ENCODE results near the gene CHCHD6.
A peak's percentile ranks its signal among the peaks of the same experiment; 100 is the strongest.

The CHCHD6 gene

DNA sequence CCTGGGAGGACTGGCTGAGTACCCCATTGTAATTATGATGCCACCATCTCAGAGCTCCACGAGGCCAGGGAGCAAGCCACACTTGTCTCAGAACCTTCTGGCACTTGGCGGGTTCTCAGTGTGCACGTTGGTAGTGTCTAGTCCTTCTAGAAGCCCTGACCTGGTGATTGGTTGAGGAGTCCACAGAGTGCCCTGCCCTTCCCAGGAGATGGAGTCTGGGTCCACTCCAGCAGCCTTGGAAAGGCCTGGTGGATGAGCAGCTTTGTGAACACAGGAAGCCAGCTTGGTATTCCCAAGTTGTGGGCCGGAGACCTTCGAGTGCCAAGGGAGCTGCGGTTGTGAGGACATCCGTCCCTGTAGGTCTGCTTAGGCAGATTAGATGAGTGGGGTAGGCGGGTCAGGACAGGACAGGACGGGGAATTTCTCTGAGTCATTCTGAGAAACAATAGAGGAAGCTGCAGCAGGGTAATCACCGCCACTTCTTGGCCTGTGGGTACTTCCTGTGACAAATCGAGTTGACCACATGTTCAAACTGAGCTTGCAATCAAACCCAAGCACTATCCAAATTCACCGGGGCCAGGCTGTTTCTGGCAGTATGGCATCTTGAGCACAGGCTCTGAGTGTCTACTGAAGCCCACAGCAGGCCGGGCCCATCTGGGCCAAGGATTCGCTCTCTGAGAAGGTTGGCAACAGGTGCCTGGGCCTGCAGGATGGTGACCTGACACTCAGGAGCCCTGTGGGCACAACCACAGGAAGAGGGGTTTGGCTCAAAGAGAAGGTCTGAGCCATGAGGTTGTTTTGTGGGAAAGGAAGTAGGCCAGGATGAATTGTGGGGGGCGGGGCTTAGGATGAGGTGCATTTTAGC lies 207.4 kb downstream of the CHCHD6 start:
- peak; percentile 84 for DNase-seq
- peak overlapping the region; percentile 93 for H3K27ac Mint-ChIP-seq
- H3K36me3 Mint-ChIP-seq: peaks cover 11% of the 10 kb centered on the region
- peaks cover 53% of the 10 kb centered on the region for H3K4me1 Mint-ChIP-seq
- H3K4me3 Mint-ChIP-seq: peak overlapping the region; percentile 45
- H3K27me3 Mint-ChIP-seq: peaks cover 6% of the 10 kb centered on the region
- CTCF ChIA-PET: interaction anchor here (0.7 to 1.0 kb wide), 2 partner anchors 24 to 71 kb away, joined by 3 to 4 read pairs; no protein-coding TSS in a partner anchor
- peaks cover 2% of the 10 kb centered on the region for H3K9me3 Mint-ChIP-seq

DNA sequence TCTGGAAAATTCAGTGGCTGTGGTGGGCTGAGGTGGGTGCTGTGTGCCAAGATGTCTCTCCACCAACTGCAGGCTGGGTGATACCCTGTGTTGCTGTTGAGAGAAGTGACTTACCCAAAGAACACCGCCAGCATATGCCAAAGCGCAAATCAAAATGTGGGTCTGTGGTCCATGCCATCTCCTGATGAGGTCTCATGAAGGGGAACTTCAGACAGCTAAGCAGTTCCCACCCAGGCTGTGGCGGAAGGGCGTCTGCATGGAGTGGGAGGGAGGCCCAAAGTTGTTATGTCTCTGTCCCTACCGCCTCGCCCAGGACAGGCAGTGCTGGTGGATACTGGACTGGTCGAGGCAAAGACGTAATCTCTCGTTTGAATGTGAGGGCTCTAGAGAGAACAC lies 208.0 kb downstream of the CHCHD6 start:
- no peak for DNase-seq
- H3K4me1 Mint-ChIP-seq: peaks cover 53% of the 10 kb centered on the region
- peak overlapping the region; percentile 45 for H3K4me3 Mint-ChIP-seq
- H3K27ac Mint-ChIP-seq: peak overlapping the region; percentile 93
- CTCF ChIA-PET: interaction anchor here (1.0 kb wide), 1 partner anchor 70 kb away, joined by 4 read pairs; no protein-coding TSS in a partner anchor
- peaks cover 6% of the 10 kb centered on the region for H3K27me3 Mint-ChIP-seq
- peaks cover 2% of the 10 kb centered on the region for H3K9me3 Mint-ChIP-seq
- peaks cover 11% of the 10 kb centered on the region for H3K36me3 Mint-ChIP-seq

DNA sequence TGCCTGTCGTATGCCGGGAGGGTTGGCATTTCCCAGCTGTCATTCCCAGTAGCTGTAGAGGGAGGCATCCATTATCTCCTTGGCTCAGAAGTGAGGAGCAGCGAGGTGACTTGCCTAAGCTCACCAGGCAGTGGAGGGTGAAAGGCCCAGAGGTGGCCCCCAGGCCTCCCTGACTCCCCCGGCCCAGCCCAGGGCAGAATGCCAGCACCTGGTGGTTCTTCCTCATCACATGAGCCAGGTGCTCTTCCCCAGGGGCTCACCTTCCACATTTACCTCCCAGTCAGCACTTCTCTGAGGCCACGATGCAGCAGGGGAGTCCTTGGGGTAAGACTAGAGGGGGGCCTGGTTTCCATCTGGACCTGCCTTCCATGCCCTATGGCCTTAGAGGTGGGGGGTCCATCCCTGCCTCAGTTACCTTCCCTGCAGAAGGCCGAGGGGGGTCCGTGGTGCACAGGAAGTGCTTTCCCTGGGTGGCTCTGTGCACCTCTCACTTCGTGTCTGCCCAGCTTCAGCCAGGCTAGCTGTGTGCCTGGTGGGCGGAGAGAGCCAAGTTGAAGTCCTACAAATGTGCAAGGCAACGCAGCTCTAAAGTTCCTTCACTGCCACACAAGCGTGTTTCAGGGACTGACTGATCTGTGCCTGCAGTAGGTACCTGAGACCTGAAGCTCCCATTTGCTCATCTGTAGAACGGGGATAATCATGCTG lies 208.6 kb downstream of the CHCHD6 start:
- CTCF ChIA-PET: no interaction called here
- H3K27ac Mint-ChIP-seq: no peak overlapping the region
- DNase-seq: no peak
- H3K36me3 Mint-ChIP-seq: peaks cover 11% of the 10 kb centered on the region
- peaks cover 53% of the 10 kb centered on the region for H3K4me1 Mint-ChIP-seq
- peaks cover 2% of the 10 kb centered on the region for H3K9me3 Mint-ChIP-seq
- H3K27me3 Mint-ChIP-seq: peaks cover 6% of the 10 kb centered on the region
- no peak overlapping the region for H3K4me3 Mint-ChIP-seq

DNA sequence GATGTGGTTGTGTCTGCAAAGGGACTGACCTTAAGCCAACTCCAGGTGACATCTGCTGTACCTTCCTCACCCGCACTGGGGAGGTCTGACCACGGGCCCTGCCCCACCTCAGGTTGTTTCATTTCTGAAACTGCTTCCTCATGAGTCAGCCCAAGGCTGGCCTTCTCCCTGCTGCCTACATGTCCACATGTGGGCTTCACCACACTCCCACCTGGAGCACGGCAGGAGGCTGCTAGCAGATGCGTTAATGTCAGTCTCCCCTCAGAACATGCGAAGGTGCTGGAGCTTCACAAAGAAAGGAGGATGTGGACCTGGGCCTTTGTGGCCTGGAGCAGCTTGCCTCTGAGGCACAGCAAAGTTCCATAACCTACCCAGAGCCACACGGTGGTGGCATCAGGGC lies 209.5 kb downstream of the CHCHD6 start:
- Mint-ChIP-seq H3K36me3 (peaks cover 11% of the 10 kb centered on the region), H3K4me1 (peaks cover 51% of the 10 kb centered on the region), H3K4me3 (no peak overlapping the region), H3K27me3 (peaks cover 6% of the 10 kb centered on the region), H3K9me3 (peaks cover 2% of the 10 kb centered on the region), H3K27ac (no peak overlapping the region)
- peak; percentile 38 for DNase-seq
- CTCF ChIA-PET: no interaction called here

DNA sequence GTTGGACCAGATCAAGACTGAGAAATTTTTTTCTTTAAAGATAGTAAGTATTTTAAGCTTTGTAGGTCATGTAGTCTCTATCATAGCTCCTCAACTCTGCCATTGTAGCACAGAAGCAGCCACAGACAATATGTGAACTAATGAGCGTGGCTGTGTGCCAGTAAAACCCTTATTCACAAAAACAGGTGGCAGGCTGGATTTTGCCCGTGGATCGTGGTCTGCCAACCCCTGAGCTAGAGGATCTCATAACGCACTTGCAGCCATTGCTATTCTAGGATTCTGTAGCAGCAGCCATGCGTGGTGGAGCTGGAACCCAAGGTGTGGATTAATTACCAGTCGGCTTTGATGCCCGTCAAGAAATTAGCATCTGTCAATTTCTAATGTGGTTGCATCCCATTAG lies 210.2 kb downstream of the CHCHD6 start:
- Mint-ChIP-seq H3K36me3 (peaks cover 10% of the 10 kb centered on the region), H3K27me3 (peaks cover 6% of the 10 kb centered on the region), H3K4me1 (peaks cover 44% of the 10 kb centered on the region), H3K4me3 (no peak overlapping the region), H3K27ac (no peak overlapping the region), H3K9me3 (peaks cover 2% of the 10 kb centered on the region)
- CTCF ChIA-PET: interaction anchor here (0.7 kb wide), 1 partner anchor 1159 kb away, joined by 3 read pairs; no protein-coding TSS in a partner anchor
- DNase-seq: no peak

DNA sequence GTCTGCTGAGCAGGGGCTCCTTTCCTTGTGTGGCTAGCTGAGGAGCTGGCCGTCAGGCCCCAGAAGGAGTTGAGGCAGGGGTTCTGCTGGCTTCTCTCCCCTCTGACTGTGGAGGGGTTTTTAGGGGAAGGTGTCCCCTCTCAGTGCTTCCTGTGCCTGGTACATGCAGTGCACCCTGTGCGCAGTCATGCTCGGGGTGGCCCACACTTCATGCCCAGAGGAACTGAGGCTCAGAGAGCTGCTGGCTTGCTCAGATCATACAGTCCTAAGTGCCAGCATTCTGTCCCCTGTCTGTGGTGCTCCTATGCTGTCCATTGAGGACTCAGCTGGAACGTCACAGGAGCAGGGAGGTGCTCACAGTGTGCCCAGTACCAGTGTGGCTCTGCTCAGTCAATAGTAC lies 211.0 kb downstream of the CHCHD6 start:
- H3K9me3 Mint-ChIP-seq: no peaks in the 10 kb centered on the region
- H3K27ac Mint-ChIP-seq: no peak overlapping the region
- peaks cover 6% of the 10 kb centered on the region for H3K27me3 Mint-ChIP-seq
- peaks cover 39% of the 10 kb centered on the region for H3K4me1 Mint-ChIP-seq
- CTCF ChIA-PET: no interaction called here
- no peak for DNase-seq
- H3K36me3 Mint-ChIP-seq: peaks cover 7% of the 10 kb centered on the region
- H3K4me3 Mint-ChIP-seq: no peak overlapping the region

DNA sequence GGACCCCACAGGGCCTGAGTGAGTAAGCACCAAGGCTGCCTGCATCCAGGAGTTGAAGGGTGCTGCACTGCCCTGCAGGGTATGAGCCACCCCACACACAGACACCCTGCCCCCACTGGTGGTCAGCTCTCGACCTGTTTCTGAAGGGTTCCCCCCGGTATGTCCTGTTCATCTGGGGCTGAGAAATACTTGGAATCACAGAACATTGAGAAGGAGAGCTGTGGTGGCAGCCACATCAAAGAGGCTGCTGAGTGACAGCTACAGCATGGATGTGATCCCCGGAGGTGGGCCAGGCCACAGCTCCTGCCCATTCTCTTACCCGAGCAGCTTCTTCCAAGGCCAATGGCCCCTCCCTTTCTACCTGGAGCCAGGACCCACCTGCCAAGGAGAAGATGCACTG lies 212.5 kb downstream of the CHCHD6 start:
- Mint-ChIP-seq H3K27ac (no peak overlapping the region), H3K27me3 (peaks cover 5% of the 10 kb centered on the region), H3K4me1 (peaks cover 24% of the 10 kb centered on the region), H3K36me3 (peaks cover 3% of the 10 kb centered on the region), H3K4me3 (no peak overlapping the region), H3K9me3 (no peaks in the 10 kb centered on the region)
- no peak for DNase-seq
- CTCF ChIA-PET: no interaction called here

DNA sequence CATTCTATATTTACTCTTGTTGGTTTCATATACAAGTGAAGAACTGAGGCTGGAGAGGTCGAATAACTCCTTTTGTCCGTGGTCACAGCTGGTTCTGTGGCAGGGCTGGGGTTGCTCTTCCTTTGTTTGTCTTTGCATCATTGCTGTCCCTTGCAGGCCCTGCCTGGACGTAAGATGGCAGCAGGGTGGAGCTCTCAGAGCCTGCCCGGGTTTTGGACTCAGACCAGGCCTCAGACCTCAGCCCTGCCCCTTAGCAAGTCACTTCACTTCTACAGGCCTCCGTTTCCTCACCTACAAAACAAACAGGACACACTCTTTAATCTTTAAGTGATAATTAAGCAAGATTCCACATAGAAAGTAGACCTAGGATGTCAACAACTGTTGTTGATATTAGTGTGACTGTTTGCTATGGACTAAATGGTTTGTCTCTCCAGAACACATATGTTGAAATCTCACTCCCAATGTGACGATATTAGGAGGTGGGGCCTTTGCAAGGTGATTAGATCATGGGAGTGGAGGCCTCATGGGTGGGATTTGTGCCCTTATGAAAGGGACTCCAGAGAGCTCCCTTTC lies 213.3 kb downstream of the CHCHD6 start:
- Mint-ChIP-seq H3K4me3 (no peak overlapping the region), H3K9me3 (no peaks in the 10 kb centered on the region), H3K27ac (no peak overlapping the region), H3K4me1 (peaks cover 17% of the 10 kb centered on the region), H3K36me3 (no peaks in the 10 kb centered on the region), H3K27me3 (peaks cover 5% of the 10 kb centered on the region)
- CTCF ChIA-PET: no interaction called here
- DNase-seq: no peak

DNA sequence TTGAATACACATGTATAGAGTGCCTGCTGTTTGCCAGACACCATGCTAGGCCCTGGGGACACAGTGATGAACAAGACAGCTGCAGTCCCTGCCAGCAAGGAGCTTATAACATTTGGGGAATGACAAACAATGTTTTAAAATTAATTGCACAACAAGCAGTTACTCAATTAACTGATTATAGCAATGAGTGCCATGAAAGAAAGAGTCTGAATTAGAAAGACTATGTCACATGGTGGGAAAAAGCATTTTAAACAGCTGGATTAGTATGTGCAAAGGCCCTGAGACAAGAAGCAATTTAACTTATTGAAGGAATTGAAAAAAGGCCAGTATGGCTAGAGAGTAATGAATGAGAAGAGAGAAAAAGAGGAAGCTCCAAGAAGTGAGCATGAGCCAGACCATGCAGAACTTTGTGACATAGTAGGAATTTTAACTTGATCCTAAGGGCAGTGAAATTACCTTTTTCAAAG lies 214.3 kb downstream of the CHCHD6 start:
- H3K27me3 Mint-ChIP-seq: peaks cover 5% of the 10 kb centered on the region
- H3K4me1 Mint-ChIP-seq: peaks cover 10% of the 10 kb centered on the region
- CTCF ChIA-PET: no interaction called here
- H3K4me3 Mint-ChIP-seq: no peak overlapping the region
- no peaks in the 10 kb centered on the region for H3K36me3 Mint-ChIP-seq
- no peaks in the 10 kb centered on the region for H3K9me3 Mint-ChIP-seq
- H3K27ac Mint-ChIP-seq: no peak overlapping the region
- no peak for DNase-seq

DNA sequence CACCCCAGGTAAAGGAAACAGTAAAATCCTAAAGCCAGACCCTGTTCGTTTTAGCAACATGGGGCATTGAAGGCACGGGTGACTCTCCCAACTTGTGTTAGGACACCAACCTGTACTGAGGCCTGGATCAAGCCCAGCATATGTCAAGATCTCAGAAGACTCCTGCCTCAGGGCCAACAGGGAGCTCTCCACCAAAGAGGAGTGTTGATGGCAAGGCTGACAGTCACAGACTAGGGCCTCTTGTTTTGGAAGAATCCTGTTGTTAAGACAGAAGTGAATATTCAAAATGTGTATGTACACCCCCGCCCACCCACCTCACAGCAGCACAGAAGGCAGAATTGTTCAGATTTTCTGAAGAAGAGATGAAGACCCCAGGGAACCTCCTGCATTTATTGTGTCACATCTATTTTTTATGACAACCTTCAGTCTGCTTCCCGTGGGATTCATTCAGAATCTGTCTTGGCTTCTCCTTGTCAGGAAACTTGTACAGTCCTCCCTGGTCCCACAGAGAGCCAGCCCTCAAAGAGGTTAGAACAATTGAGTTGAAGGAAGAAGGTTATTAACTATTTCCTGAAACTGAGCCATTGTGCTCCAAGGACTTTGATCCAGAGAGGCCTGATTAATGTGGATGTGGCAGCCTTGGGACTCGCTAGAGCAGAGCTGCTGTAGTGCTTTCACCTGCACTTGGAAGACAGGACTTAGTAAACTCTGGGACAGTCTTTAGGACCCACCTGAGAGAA lies 217.2 kb downstream of the CHCHD6 start:
- Mint-ChIP-seq H3K4me3 (no peak overlapping the region), H3K9me3 (no peaks in the 10 kb centered on the region), H3K27ac (no peak overlapping the region), H3K4me1 (peaks cover 2% of the 10 kb centered on the region), H3K27me3 (peaks cover 5% of the 10 kb centered on the region), H3K36me3 (no peaks in the 10 kb centered on the region)
- CTCF ChIA-PET: no interaction called here
- no peak for DNase-seq

DNA sequence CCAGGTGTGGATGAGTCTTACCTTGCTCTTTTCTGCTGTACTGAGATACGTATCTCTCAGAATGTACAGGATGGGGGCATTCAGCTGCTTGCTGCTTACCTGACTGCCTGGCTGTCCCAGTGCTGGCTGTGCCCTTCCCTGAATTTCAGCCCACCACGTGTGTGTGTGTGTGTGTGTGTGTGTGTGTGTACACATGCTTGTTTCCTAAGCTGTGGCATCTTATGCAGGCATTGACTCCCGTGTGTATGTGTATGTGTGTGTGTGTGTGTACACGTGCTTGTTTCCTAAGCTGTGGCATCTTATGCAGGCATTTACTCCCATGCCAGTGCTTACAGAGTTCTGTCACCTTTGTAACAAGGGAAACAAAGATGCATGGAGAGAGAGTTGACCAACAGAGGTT lies 218.4 kb downstream of the CHCHD6 start:
- H3K4me3 Mint-ChIP-seq: no peak overlapping the region
- CTCF ChIA-PET: no interaction called here
- peaks cover 5% of the 10 kb centered on the region for H3K27me3 Mint-ChIP-seq

DNA sequence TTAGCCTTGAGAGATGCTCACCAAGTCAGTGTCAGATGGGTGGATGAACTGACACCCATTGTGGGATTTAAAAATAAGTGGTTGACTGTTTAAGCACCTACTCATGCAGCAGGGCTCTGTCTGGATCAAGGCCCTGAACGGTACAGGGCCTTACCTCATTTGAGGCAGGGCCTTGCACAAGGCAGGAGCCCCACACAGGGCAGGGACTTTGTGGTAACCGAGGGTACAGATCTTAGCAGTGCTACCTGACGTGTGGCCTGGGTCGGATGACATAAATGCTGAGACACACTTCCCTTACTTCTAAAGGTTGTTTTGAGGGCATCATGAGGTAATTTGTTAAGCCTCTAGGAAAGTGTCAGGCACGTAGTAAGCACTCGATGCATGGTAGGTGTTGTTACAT lies 219.4 kb downstream of the CHCHD6 start:
- Mint-ChIP-seq H3K27ac (no peak overlapping the region), H3K4me1 (peaks cover 2% of the 10 kb centered on the region), H3K4me3 (no peak overlapping the region), H3K36me3 (no peaks in the 10 kb centered on the region), H3K9me3 (no peaks in the 10 kb centered on the region), H3K27me3 (peaks cover 5% of the 10 kb centered on the region)
- DNase-seq: no peak
- CTCF ChIA-PET: no interaction called here

More for the DNA sequence above, 218.4 kb downstream of the CHCHD6 start:
- H3K27ac Mint-ChIP-seq: no peak overlapping the region
- no peaks in the 10 kb centered on the region for H3K9me3 Mint-ChIP-seq
- no peaks in the 10 kb centered on the region for H3K36me3 Mint-ChIP-seq
- no peak for DNase-seq
- H3K4me1 Mint-ChIP-seq: peaks cover 2% of the 10 kb centered on the region

DNA sequence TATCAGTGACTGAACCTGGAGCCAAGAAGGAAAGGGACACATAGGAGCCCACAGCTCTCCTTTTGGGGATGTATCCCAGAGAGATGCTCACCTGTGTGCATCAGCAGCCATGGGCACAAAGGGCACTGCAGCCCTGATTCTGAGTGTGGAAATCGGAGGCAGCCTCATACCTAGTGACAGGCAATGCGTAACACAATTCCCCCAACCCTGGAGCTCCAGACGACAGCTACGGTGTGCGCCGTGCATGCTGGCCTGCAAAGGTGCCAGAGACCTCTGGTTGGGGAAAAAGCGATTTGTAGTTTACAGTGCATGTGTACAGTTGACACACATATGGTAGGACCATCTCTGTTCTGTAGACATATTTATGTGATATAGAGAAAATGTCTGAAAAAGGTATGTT lies 219.9 kb downstream of the CHCHD6 start:
- Mint-ChIP-seq H3K4me1 (peaks cover 2% of the 10 kb centered on the region), H3K36me3 (no peaks in the 10 kb centered on the region), H3K9me3 (no peaks in the 10 kb centered on the region), H3K27me3 (peaks cover 5% of the 10 kb centered on the region), H3K4me3 (no peak overlapping the region), H3K27ac (no peak overlapping the region)
- CTCF ChIA-PET: no interaction called here
- DNase-seq: no peak

DNA sequence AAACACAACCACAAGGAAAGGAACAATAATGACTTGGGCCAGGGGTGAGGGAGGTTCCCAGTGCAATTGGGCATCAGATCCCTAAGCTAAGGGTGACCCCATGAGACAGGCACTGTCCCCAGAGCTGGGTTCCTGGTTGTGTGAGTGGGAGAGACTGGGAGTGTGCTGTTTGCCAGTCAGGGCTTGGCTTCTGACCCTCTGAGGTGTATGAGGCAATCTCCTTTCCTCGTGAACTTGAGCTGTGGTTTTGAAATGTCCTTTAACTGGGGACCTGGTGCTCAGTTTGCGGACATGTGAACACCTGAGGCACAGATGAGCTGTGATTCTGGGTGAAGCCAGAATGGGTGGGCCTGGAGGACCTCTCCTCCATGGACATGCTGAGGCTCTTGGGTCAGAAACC lies 220.4 kb downstream of the CHCHD6 start:
- Mint-ChIP-seq H3K27ac (no peak overlapping the region), H3K27me3 (peaks cover 5% of the 10 kb centered on the region), H3K36me3 (no peaks in the 10 kb centered on the region), H3K9me3 (no peaks in the 10 kb centered on the region), H3K4me3 (no peak overlapping the region), H3K4me1 (peaks cover 2% of the 10 kb centered on the region)
- CTCF ChIA-PET: no interaction called here
- DNase-seq: no peak
